Measurements from ENCODE around the gene PRKCZ.

GRCh38 chr1:2070800-2071530 lies 20.8 kb downstream of the PRKCZ start:
- TF ChIP-seq, protein P1, sequence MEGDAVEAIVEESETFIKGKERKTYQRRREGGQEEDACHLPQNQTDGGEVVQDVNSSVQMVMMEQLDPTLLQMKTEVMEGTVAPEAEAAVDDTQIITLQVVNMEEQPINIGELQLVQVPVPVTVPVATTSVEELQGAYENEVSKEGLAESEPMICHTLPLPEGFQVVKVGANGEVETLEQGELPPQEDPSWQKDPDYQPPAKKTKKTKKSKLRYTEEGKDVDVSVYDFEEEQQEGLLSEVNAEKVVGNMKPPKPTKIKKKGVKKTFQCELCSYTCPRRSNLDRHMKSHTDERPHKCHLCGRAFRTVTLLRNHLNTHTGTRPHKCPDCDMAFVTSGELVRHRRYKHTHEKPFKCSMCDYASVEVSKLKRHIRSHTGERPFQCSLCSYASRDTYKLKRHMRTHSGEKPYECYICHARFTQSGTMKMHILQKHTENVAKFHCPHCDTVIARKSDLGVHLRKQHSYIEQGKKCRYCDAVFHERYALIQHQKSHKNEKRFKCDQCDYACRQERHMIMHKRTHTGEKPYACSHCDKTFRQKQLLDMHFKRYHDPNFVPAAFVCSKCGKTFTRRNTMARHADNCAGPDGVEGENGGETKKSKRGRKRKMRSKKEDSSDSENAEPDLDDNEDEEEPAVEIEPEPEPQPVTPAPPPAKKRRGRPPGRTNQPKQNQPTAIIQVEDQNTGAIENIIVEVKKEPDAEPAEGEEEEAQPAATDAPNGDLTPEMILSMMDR (IDR thresholded peaks at IDR 0.05), result no peak
- no peak for TF ChIP-seq ZFX (IDR thresholded peaks at IDR 0.05; ENCODE audit: borderline replicate concordance)
